Body of pancreas (tissue), 4 donors: Measurements from ENCODE around the gene PRSS8. TPM values are rescaled to one million over a fixed set of nuclear protein-coding genes. Genes with fewer than 3 reads are reported as not detected.

Experiments
- ATAC-seq: fragments of 150-250 bp; one replicate; pipeline ENCODE4 v1.9.1; 2016
- DNase-seq, 4 donors: peaks; one replicate each; pipeline ENCODE4 v3.0.0-alpha.2; 2019
- H3K27ac ChIP-seq, 4 donors: fragments of 200-600 bp; sonication (generic); 1 replicate in 3 of 4; 2 replicates in 1 of 4; pipeline versions ENCODE4 v1.5.1 to v1.6.1; 2016 to 2019; ENCODE audit warnings: mild to moderate bottlenecking in 1 of 4, mixed read lengths in 1 of 4, moderate library complexity in 1 of 4
- H3K27me3 ChIP-seq, 2 donors: fragments of 200-600 bp; sonication (generic); one replicate each; pipeline ENCODE4 v1.6.0; 2016; ENCODE audit warnings: mild to moderate bottlenecking in 1 of 2
- H3K36me3 ChIP-seq, 2 donors: fragments of 200-600 bp; sonication (generic); replicated peaks in 1 of 2; 2 replicates each; pipeline ENCODE4 v1.5.1; 2016; ENCODE audit warnings: low read depth in 2 of 2; ENCODE audit not compliant: insufficient read depth in 1 of 2
- H3K4me1 ChIP-seq: fragments of 200-600 bp; sonication (generic); one replicate; pipeline ENCODE4 v1.6.0; 2016
- H3K4me3 ChIP-seq, 2 donors: fragments of 200-600 bp; sonication (generic); 1 replicate in 1 of 2; 2 replicates in 1 of 2; pipeline ENCODE4 v1.5.1; 2016 to 2019
- H3K9me3 ChIP-seq, 3 donors: fragments of 200-600 bp; sonication (generic); 1 replicate in 2 of 3; 2 replicates in 1 of 3; pipeline ENCODE4 v1.5.1; 2016
- CTCF ChIP-seq, 7 experiments: fragments of 450-650 bp in 4 of 7; fragments of 200-600 bp in 3 of 7; sonication (generic) in 3 of 7; IDR thresholded peaks; one replicate each; pipeline ENCODE4 v1.5.1; 2016 to 2019; ENCODE audit warnings: antibody characterized with exemption in 7 of 7
- POLR2A ChIP-seq, 3 donors: fragments of 450-650 bp; IDR thresholded peaks; one replicate each; pipeline ENCODE4 v1.6.1; 2016; ENCODE audit warnings: antibody characterized with exemption in 3 of 3, mild to moderate bottlenecking in 2 of 3
- WGBS, 2 donors: methylation state at CpG; one replicate each; pipeline ENCODE4 v1.1.5; 2017; 5-methylcytosine and 5-hydroxymethylcytosine counted together
- intact Hi-C: fragments of 100-400 bp; cut with DNase I; formaldehyde crosslinking; loops from one replicate; pipeline ENCODE4 v1.15.1; 2023
- total RNA-seq, 2 donors: library from RNA; depleted of rRNA; stranded (reverse); fragments of >200 nt; gene quantifications; one replicate each; pipeline ENCODE4 v1.1.0, GENCODE V29; 2016

Gene PRSS8
- total RNA-seq, 2 donors from 2014 or later: 75.5 to 81.7 TPM

- ATAC-seq: peak; percentile 17
- intact Hi-C loops: no loop called here
- TF ChIP-seq POLR2A (IDR thresholded peaks at IDR 0.05): no peak
- no peak for TF ChIP-seq CTCF (IDR thresholded peaks at IDR 0.05)
Observed at GRCh38 chr16:31094088-31094423, 41.5 kb downstream of the PRSS8 start.

GRCh38 chr16:31093132-31093703, 42.3 kb downstream of the PRSS8 start:
- H3K27ac ChIP-seq: no peak overlapping the region
- TF ChIP-seq CTCF (IDR thresholded peaks at IDR 0.05) (no peak), POLR2A (IDR thresholded peaks at IDR 0.05) (no peak)
- H3K36me3 ChIP-seq: peaks cover 0 to 2% of the 10 kb centered on the region in 2 donors
- no peaks in the 10 kb centered on the region for H3K27me3 ChIP-seq
- ATAC-seq: no peak
- WGBS, 2 donors: 44 to 50% methylated on average over 13 to 17 of the region's 17 CpGs
- intact Hi-C loops: no loop called here
- H3K4me1 ChIP-seq: peaks cover 24% of the 10 kb centered on the region
- no peaks in the 10 kb centered on the region for H3K9me3 ChIP-seq
- no peak overlapping the region for H3K4me3 ChIP-seq
- no peak for DNase-seq

More at GRCh38 chr16:31094088-31094423, 41.5 kb downstream of the PRSS8 start:
- 1 to 3% methylated on average over 17 to 20 of the region's 20 CpGs for WGBS, 2 donors
- Histone ChIP-seq H3K27ac (peak overlapping the region; percentile 72 to 94 (median 91)), H3K4me1 (peaks cover 24% of the 10 kb centered on the region), H3K9me3 (no peaks in the 10 kb centered on the region), H3K27me3 (no peaks in the 10 kb centered on the region), H3K36me3 (peaks cover 0 to 2% of the 10 kb centered on the region in 2 donors), H3K4me3 (peak overlapping the region; percentile 59 to 71)
- DNase-seq: peak in 3 of 4 donors; percentile 49 to 54 (median 50)

- Histone ChIP-seq H3K9me3 (no peaks in the 10 kb centered on the region), H3K36me3 (peaks cover 0 to 2% of the 10 kb centered on the region in 2 donors), H3K4me1 (peaks cover 24% of the 10 kb centered on the region), H3K4me3 (no peak overlapping the region), H3K27me3 (no peaks in the 10 kb centered on the region), H3K27ac (no peak overlapping the region)
- DNase-seq (no peak), ATAC-seq (no peak)
- intact Hi-C loops: no loop called here
- WGBS, 2 donors: 87 to 96% methylated on average over 5 of the region's 5 CpGs
- TF ChIP-seq POLR2A (IDR thresholded peaks at IDR 0.05): no peak
- TF ChIP-seq CTCF (IDR thresholded peaks at IDR 0.05): no peak
Observed at GRCh38 chr16:31092330-31092729, 43.2 kb downstream of the PRSS8 start.

GRCh38 chr16:31090540-31090939, 45.0 kb downstream of the PRSS8 start:
- ATAC-seq (no peak), DNase-seq (no peak)
- H3K4me3 ChIP-seq: no peak overlapping the region
- peaks cover 20% of the 10 kb centered on the region for H3K4me1 ChIP-seq
- H3K27me3 ChIP-seq: no peaks in the 10 kb centered on the region
- no peak overlapping the region for H3K27ac ChIP-seq
- intact Hi-C loops: no loop called here
- 87 to 100% methylated on average over 1 to 2 of the region's 2 CpGs for whole genome bisulfite sequencing, 2 donors
- H3K9me3 ChIP-seq: no peaks in the 10 kb centered on the region
- TF ChIP-seq POLR2A (IDR thresholded peaks at IDR 0.05) (no peak), CTCF (IDR thresholded peaks at IDR 0.05) (no peak)
- H3K36me3 ChIP-seq: peaks cover 0 to 2% of the 10 kb centered on the region in 2 donors

- ATAC-seq: no peak
- intact Hi-C loops: no loop called here
- no peak for TF ChIP-seq POLR2A (IDR thresholded peaks at IDR 0.05)
- Histone ChIP-seq H3K36me3 (peaks cover 0 to 2% of the 10 kb centered on the region in 2 donors), H3K9me3 (no peaks in the 10 kb centered on the region), H3K27me3 (no peaks in the 10 kb centered on the region), H3K4me1 (peaks cover 13% of the 10 kb centered on the region), H3K27ac (no peak overlapping the region), H3K4me3 (no peak overlapping the region)
- WGBS, 2 donors: 96% methylated on average over 7 to 8 of the region's 8 CpGs
- no peak for DNase-seq
Observed at GRCh38 chr16:31089199-31089598, 46.3 kb downstream of the PRSS8 start.
